ENCODE data around the gene PERP. TPM values are rescaled to one million over a fixed set of nuclear protein-coding genes. Genes with fewer than 3 reads are reported as not detected.

Gene PERP
- total and polyA plus RNA-seq, 2 of the 8 experiments (the other 6 are each of a cell fraction or from before 2014, with no cell fraction given) = 21.0 to 26.7 TPM

DNA sequence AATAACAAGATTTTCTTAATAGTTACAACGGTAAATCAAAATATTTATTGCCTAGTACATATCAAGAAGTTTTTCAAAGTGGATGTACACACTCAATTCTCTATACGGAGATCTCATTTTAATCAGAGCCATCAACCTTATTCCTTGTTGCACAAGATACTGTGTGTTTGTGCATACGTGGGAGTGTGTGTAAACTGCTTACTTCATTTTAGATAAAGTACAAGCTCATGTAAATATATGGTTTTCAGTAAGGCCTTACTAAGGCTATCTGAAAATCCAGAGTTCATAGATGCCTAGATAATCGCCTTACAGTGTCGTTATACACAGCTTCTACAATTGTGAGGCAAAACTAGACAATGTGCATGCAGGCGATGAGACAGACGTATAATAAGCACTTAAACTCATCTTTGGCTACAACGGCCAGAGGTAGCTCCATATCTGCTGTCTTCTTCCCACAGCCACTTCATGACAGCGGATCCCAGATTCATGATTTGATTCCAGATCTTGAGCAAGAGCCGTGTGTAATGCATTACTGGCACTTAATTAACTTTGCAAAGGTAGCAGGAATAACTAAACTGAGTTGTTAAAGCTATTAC is 2.5 kb downstream of the PERP start:
- TF ChIP-seq SUZ12 (IDR thresholded peaks at IDR 0.05; ENCODE audit: low read length) = no peak
- 81% methylated on average over 10 of the region's 10 CpGs; no CpG with 5 or more reads in 1 of the 2 experiments for WGBS, 2 experiments (ENCODE audit: extremely low coverage in 1 of 2, insufficient coverage in 1 of 2, insufficient read length in 1 of 2, insufficient replicate concordance in 2 of 2, low coverage in 1 of 2, low lambda C conversion rate in 2 of 2, missing lambda C conversion rate in 1 of 2)
- Histone ChIP-seq H3K36me3 (ENCODE audit: control insufficient read depth in 2 of 4, insufficient read depth in 4 of 4, low read length in 3 of 4) (no peaks in the 10 kb centered on the region; a peak in 1 of 8 replicates), H4K8ac (ENCODE audit: extremely low read depth, insufficient read depth, low read length) (no peak overlapping the region), H3K56ac (replicated peaks; ENCODE audit: insufficient read length, low read depth, low read length) (no peak overlapping the region), H2BK20ac (ENCODE audit: low read length) (no peak overlapping the region), H3K4me3 (ENCODE audit: extremely low read depth in 1 of 4, insufficient read depth in 2 of 4, low read depth in 3 of 4, low read length in 4 of 4) (peak overlapping the region in 1 of 4 experiments; percentile 75; a peak in 1 of 8 replicates), H2BK15ac (ENCODE audit: low read length) (no peak overlapping the region), H4K91ac (replicated peaks; ENCODE audit: insufficient read length, low read length) (no peak overlapping the region), H3K79me2 (ENCODE audit: control insufficient read depth in 1 of 2, insufficient read depth in 2 of 2, low read length in 2 of 2) (peaks cover 0 to 47% of the 10 kb centered on the region in 2 experiments; a peak in 3 of 4 replicates), H3K14ac (ENCODE audit: insufficient read length) (no peak overlapping the region), H3K23me2 (ENCODE audit: low read depth, low read length) (peaks cover 11% of the 10 kb centered on the region), H3K4ac (replicated peaks; ENCODE audit: insufficient read length, low read depth, low read length) (no peak overlapping the region), H3K18ac (ENCODE audit: extremely low read depth, low read length) (peak overlapping the region; percentile 9; the same call in 1 of the 2 replicates), H3K4me1 (replicated peaks in 1 of 4; ENCODE audit: control insufficient read depth in 3 of 4, insufficient read depth in 4 of 4, low read length in 3 of 4) (peaks cover 0 to 6% (median 4%) of the 10 kb centered on the region in 4 experiments; a peak in 3 of 7 replicates), H2AFZ (ENCODE audit: low read length) (no peak overlapping the region), H2BK5ac (ENCODE audit: low read depth, low read length) (no peak overlapping the region), H3K79me1 (ENCODE audit: low read depth, low read length) (no peaks in the 10 kb centered on the region), H3K9ac (replicated peaks in 1 of 4; ENCODE audit: extremely low read depth in 1 of 4, low read depth in 3 of 4, low read length in 3 of 4) (no peak overlapping the region), H2BK12ac (ENCODE audit: low read depth, low read length) (no peak overlapping the region), H2AK5ac (ENCODE audit: low read depth, low read length) (0 out of 2 replicates have a peak overlapping the region, but pooled peaks have one; percentile 18), H3K27me3 (replicated peaks in 1 of 4; ENCODE audit: control insufficient read depth in 3 of 4, extremely low read depth in 1 of 4, insufficient read depth in 3 of 4, low read length in 3 of 4) (peaks cover 0 to 9% (median 2%) of the 10 kb centered on the region in 4 experiments; a peak in 2 of 7 replicates), H2BK120ac (replicated peaks; ENCODE audit: low read depth, low read length) (peak overlapping the region; percentile 25), H3K27ac (ENCODE audit: low read depth, low read length) (no peak overlapping the region), H3K4me2 (ENCODE audit: insufficient read depth in 1 of 2, low read depth in 2 of 2, low read length in 2 of 2) (peak overlapping the region; percentile 92 to 95; a peak in 3 of 4 replicates), H3K23ac (ENCODE audit: insufficient read length) (no peak overlapping the region), H4K5ac (ENCODE audit: insufficient read length, low read depth, low read length) (no peak overlapping the region), H4K20me1 (replicated peaks in 1 of 2; ENCODE audit: control insufficient read depth in 1 of 2, insufficient read depth in 2 of 2, low read length in 2 of 2) (no peaks in the 10 kb centered on the region), H3K9me3 (ENCODE audit: insufficient read depth in 2 of 2, low read depth in 1 of 2, low read length in 1 of 2) (no peaks in the 10 kb centered on the region)
- ChIA-PET CTCF (ENCODE audit: partially characterized antibody) (interaction anchor here (0.9 to 3.5 kb wide), 8 partner anchors 11 to 122 kb away, joined by 3 to 47 read pairs (median 5); no protein-coding TSS in a partner anchor), POLR2A (ENCODE audit: partially characterized antibody) (no interaction called here)
- DNase-seq (ENCODE audit: low read depth in 1 of 2, low spot score in 2 of 2) (no peak), FAIRE-seq (no peak)
